IMR-90 (cell line): Measurements from ENCODE around the gene RNASE2. TPM values are rescaled to one million over a fixed set of nuclear protein-coding genes. Genes with fewer than 3 reads are reported as not detected.
"Not testable (repeated sequence)": the region's sequence is repeated elsewhere in the genome, so short reads cannot be mapped to it uniquely, and the experiment has no call there.

Experiments
- ATAC-seq: fragments of 200-7000 bp; cut with Tn5 transposase; 2 replicates; pipeline ENCODE4 v1.9.1; 2020; ENCODE audit warnings: low read depth, mild to moderate bottlenecking, moderate library complexity
- BruUV-seq: library from RNA; stranded (reverse); fragments of 400-500 nt; replicated peaks from 2 replicates; lab custom pipeline; 2021; lab: Mats Ljungman, UMichigan
- CTCF ChIA-PET: fragments of 300-600 bp; formaldehyde crosslinking; extraction: SDS; loops from one replicate; lab custom pipeline; 2021; ENCODE audit warnings: antibody characterized with exemption; lab: Yijun Ruan, JAX
- POLR2A ChIA-PET: fragments of 300-600 bp; sonication (Branson Sonifier 250); formaldehyde crosslinking; loops from one replicate; lab custom pipeline; 2022; ENCODE audit warnings: antibody characterized with exemption; ENCODE audit not compliant: unreplicated experiment; lab: Charles Lee
- DNase-seq: peaks from one replicate; pipeline ENCODE4 v3.0.0; 2013
- H2AFZ ChIP-seq: replicated peaks from 2 replicates; pipeline ENCODE3; 2013; ENCODE audit warnings: low read length, mild to moderate bottlenecking; ENCODE audit not compliant: poor library complexity
- H2AK5ac ChIP-seq: 2 replicates; pipeline ENCODE4 v1.6.1; 2013; ENCODE audit warnings: low read depth, low read length, inconsistent platforms
- H2AK9ac ChIP-seq: replicated peaks from 2 replicates; pipeline ENCODE3; 2013; ENCODE audit warnings: mild to moderate bottlenecking, low read depth, low read length, moderate library complexity; ENCODE audit not compliant: poor library complexity
- H2BK120ac ChIP-seq: 2 replicates; pipeline ENCODE4 v1.6.1; 2013; ENCODE audit warnings: low read depth, low read length, inconsistent platforms
- H2BK15ac ChIP-seq: 3 replicates; pipeline ENCODE4 v1.6.1; 2013; ENCODE audit warnings: low read depth, low read length, inconsistent platforms
- H2BK20ac ChIP-seq: 2 replicates; pipeline ENCODE4 v1.6.1; 2013; ENCODE audit warnings: low read depth, mild to moderate bottlenecking, inconsistent platforms, low read length, moderate library complexity
- H2BK5ac ChIP-seq: 2 replicates; pipeline ENCODE4 v1.6.1; 2013; ENCODE audit warnings: mild to moderate bottlenecking, low read depth, low read length, inconsistent platforms; ENCODE audit not compliant: poor library complexity, severe bottlenecking
- H3K14ac ChIP-seq: replicated peaks from 2 replicates; pipeline ENCODE4 v1.6.1; 2013; ENCODE audit warnings: low read depth, low read length, inconsistent platforms
- H3K18ac ChIP-seq: 2 replicates; pipeline ENCODE4 v1.6.1; 2013; ENCODE audit warnings: low read depth, low read length, control low read depth
- H3K23ac ChIP-seq: 2 replicates; pipeline ENCODE4 v1.6.1; 2013; ENCODE audit warnings: low read depth, low read length, inconsistent platforms
- H3K27ac ChIP-seq: 2 replicates; pipeline ENCODE4 v1.5.1; 2013; ENCODE audit warnings: mild to moderate bottlenecking, control low read depth, low read length; ENCODE audit not compliant: insufficient read depth
- H3K27me3 ChIP-seq: 2 replicates; pipeline ENCODE4 v1.6.1; 2013; ENCODE audit warnings: low read length; ENCODE audit not compliant: control insufficient read depth, insufficient read depth
- H3K36me3 ChIP-seq: 2 replicates; pipeline ENCODE4 v1.6.1; 2013; ENCODE audit warnings: low read length, mixed read lengths; ENCODE audit not compliant: control insufficient read depth, insufficient read depth
- H3K4ac ChIP-seq: 2 replicates; pipeline ENCODE4 v1.6.1; 2013; ENCODE audit warnings: low read depth, low read length, inconsistent platforms
- H3K4me1 ChIP-seq: 2 replicates; pipeline ENCODE4 v1.6.1; 2013; ENCODE audit warnings: low read length, mixed read lengths; ENCODE audit not compliant: control insufficient read depth, insufficient read depth
- H3K4me2 ChIP-seq: 2 replicates; pipeline ENCODE4 v1.6.1; 2013; ENCODE audit warnings: low read depth, mild to moderate bottlenecking, control low read depth, low read length, moderate library complexity
- H3K4me3 ChIP-seq: 2 replicates; pipeline ENCODE4 v1.5.1; 2013; ENCODE audit warnings: low read depth, mild to moderate bottlenecking, control low read depth, low read length, moderate library complexity; ENCODE audit not compliant: insufficient read depth
- H3K56ac ChIP-seq: 2 replicates; pipeline ENCODE4 v1.6.1; 2013; ENCODE audit warnings: low read length, inconsistent platforms; ENCODE audit not compliant: insufficient read depth; ENCODE audit errors: extremely low read depth
- H3K79me1 ChIP-seq, 2 experiments: 2 replicates each; pipeline ENCODE4 v1.6.1; 2013; ENCODE audit warnings: low read length in 2 of 2, inconsistent platforms in 1 of 2, low read depth in 1 of 2
- H3K9ac ChIP-seq: 2 replicates; pipeline ENCODE4 v1.6.1; 2013; ENCODE audit warnings: low read depth, low read length, control low read depth
- H3K9me1 ChIP-seq: 2 replicates; pipeline ENCODE4 v1.6.1; 2013; ENCODE audit warnings: low read length, inconsistent platforms; ENCODE audit not compliant: insufficient read depth
- H3K9me3 ChIP-seq: 2 replicates; pipeline ENCODE4 v1.6.1; 2013; ENCODE audit warnings: low read length; ENCODE audit not compliant: control insufficient read depth, insufficient read depth
- H4K20me1 ChIP-seq: 2 replicates; pipeline ENCODE4 v1.6.1; 2013; ENCODE audit warnings: low read length, inconsistent platforms; ENCODE audit not compliant: insufficient read depth
- H4K5ac ChIP-seq: 2 replicates; pipeline ENCODE4 v1.6.1; 2013; ENCODE audit warnings: mild to moderate bottlenecking, low read depth, low read length, control low read depth
- H4K8ac ChIP-seq, 2 experiments: 2 replicates each; pipeline ENCODE4 v1.6.1; 2013; ENCODE audit warnings: low read depth in 2 of 2, low read length in 2 of 2, control low read depth in 1 of 2, inconsistent platforms in 1 of 2
- H4K91ac ChIP-seq: 2 replicates; pipeline ENCODE4 v1.6.1; 2013; ENCODE audit warnings: low read depth, low read length, inconsistent platforms; ENCODE audit not compliant: insufficient read depth
- WGBS, 2 experiments: methylation state at CpG; one replicate each; pipeline versions ENCODE4 v1.1.5 to v1.1.7; 2013; ENCODE audit warnings: missing lambda C conversion rate in 2 of 2; ENCODE audit not compliant: insufficient read length in 1 of 2; ENCODE audit errors: extremely low coverage in 2 of 2; 5-methylcytosine and 5-hydroxymethylcytosine counted together
- dilution Hi-C: fragments of 300-500 bp; cut with HindIII; formaldehyde crosslinking; loops from one replicate; pipeline ENCODE4 v1.14.3; 2018; ENCODE audit warnings: low sequenced_read_pairs; ENCODE audit not compliant: unreplicated experiment
- in situ Hi-C: fragments of 300-500 bp; cut with MboI; formaldehyde crosslinking; loops from 3 replicates; pipeline ENCODE4 v1.14.3; 2019; ENCODE audit warnings: low sequenced_read_pairs, inconsistent platforms, mixed read lengths
- intact Hi-C: fragments of 100-400 bp; cut with micrococcal nuclease; formaldehyde crosslinking; loops from 2 replicates; pipeline ENCODE4 v1.10.0; 2022
- polyA plus RNA-seq, 3 experiments: library from polyadenylated mRNA; depleted of rRNA; stranded (reverse); fragments of >200 nt; gene quantifications; 2 replicates each; pipeline ENCODE4 v1.2.3, GENCODE V29; 2012; ENCODE audit warnings: low replicate concordance in 1 of 3
- total RNA-seq: library from RNA; depleted of rRNA; stranded (reverse); fragments of >200 nt; gene quantifications from 2 replicates; pipeline ENCODE4 v1.2.3, GENCODE V29; 2012

Gene RNASE2
- total and polyA plus RNA-seq, 2 of the 4 experiments (the other 2 are of a cell fraction): not detected

GRCh38 chr14:20910822-20911221 lies 44.5 kb upstream of the RNASE2 start:
- H2BK120ac ChIP-seq, H3K4me3 ChIP-seq, H2BK5ac ChIP-seq, ATAC-seq, H3K36me3 ChIP-seq, H3K9me3 ChIP-seq, H2AK5ac ChIP-seq, dilution Hi-C loops, H3K14ac ChIP-seq, H2AFZ ChIP-seq, H3K18ac ChIP-seq, DNase-seq, H2BK20ac ChIP-seq, BruUV-seq, H4K91ac ChIP-seq, POLR2A ChIA-PET, H2BK15ac ChIP-seq, H3K79me1 ChIP-seq, H4K8ac ChIP-seq, H3K56ac ChIP-seq, H3K9ac ChIP-seq, in situ Hi-C loops, H3K27ac ChIP-seq, H3K4me2 ChIP-seq, H4K5ac ChIP-seq, H3K23ac ChIP-seq, H4K20me1 ChIP-seq, H3K4me1 ChIP-seq, H3K9me1 ChIP-seq, H3K4ac ChIP-seq, CTCF ChIA-PET, intact Hi-C loops, H2AK9ac ChIP-seq, H3K27me3 ChIP-seq: not testable (repeated sequence)
- 66% methylated on average over 9 of the region's 14 CpGs; no CpG with 5 or more reads in 1 of the 2 experiments for WGBS, 2 experiments
